ENCODE results near the gene NECAB3.

Gene NECAB3

GRCh38 chr20:33664085-33664761 is 10.0 kb downstream of the NECAB3 start:
- no peak for DNase-seq (ENCODE audit: low read depth in 3 of 3)

DNA sequence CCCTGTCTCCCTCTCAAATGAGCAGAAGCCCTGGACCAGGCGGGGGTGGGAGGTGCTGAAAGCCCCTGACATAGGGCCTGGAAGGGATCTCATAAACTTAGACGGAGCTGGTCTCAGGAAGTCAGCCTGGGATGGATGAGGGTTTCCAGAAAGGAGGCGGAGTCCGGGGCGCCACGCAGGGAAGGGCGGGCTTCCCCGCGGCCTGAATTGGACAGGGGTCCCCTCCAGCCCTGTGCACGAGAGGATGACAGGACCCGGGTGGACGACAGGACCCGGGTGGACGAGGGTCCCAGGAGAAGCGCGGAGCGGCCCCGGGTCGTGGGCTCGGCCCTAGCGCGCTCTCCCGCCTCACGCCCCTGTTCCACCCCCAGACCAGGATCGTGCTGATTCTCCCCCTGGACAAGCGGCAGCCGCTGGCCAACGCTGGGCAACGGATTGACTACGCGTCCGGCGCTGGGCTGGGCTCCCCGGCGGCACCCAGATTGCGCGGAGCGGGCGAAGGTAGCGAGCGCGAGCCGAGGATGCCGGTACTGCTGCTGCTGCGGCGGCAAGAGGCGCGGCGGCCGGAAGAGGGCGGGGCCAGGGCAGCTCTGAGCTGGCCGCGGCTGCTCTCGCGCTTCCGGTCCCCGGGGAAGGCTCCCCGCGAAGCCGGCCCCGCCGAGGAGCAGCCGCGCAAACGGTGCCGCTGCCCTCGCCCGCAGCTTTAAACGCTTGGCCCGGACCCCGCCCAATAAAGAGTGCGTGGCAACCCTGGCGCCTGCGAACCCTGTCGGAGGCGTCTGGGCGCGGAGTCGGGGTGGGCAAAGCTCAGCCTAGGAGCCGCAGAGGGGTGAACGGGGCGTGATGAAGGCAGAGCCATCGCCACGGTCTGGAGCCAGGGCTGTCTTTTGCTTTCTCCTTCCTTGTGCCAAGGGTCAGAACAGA is 10.8 kb downstream of the NECAB3 start:
- peak; percentile 66 to 88 (median 75) for DNase-seq (ENCODE audit: low read depth in 3 of 3)

DNA sequence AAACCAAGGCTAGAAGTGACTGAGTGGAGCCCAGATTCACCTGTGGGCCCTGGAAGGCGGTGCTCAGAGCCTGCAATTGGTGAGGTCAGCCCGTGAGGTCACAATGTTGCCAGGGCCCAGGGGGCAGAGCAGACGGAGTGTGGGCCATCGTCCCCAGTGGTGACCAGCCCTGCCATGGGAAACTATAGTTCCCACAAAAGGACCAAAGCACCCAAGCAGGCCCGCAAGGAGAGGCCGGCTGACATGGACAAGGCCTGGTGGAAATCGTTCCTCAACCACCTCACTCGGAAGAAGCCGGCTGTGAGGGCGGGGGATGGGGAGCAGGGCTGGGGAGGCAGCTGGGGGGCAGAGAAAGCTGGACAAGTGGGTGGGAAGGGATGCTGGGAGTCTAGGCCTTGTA is 12.1 kb downstream of the NECAB3 start, which contains the start of gene C20orf144:
TSS of gene C20orf144 (plus strand) at position 156 of the 400 bp plus-strand sequence. CDS start at position 175, 19 bp downstream.
- no peak for DNase-seq (ENCODE audit: low read depth in 3 of 3)

DNA sequence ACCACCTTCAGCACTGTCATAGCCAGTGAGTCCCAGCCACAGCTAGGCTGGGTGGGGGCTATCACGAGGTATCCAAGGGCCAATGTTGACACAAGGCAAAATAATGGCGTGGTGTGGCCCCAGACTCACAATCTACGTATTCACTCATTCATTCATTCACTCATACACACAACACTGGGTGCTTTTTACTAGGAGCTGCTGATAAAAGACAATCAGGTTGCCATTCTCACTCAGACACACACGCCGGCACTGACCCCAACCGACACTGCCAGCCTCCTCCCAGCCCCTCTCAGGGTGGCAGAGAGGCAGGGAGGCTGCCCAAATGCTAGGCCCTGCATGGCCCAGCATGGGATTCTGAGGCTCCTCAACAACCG is 13.6 kb downstream of the NECAB3 start:
- DNase-seq (ENCODE audit: low read depth in 3 of 3) = no peak

DNA sequence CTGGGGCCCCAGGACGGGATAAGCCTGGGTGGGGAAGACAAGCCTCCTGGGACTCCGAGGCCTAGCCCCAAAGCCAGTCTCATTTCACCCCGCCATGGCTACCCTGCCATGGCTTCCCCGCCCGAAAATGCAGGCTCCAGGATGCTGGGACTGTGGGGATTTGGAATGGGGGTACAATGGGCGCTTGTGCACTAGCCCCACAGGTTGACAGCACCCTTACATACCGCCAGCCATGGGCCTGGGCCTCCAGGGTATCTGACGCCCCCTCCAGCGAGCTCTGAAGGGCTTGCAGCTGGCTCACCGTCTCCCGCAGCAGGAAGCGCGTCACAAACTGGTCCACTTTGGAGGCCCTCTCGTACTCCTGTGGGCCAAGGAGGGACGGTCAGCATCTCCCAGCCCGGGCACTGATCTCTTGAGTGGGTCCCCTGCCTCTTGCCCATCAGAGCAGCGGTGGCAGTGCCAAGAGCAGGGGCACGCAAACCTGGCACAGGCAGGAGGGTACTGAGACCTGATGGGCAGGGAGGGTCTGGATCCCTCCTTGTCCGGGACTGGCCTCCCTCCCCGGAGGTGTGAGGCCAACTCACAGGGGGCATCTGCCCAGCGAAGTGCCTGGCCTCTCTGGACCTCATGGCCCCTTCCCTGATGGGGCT is 14.1 kb downstream of the NECAB3 start:
- DNase-seq (ENCODE audit: low read depth in 3 of 3) = no peak

GRCh38 chr20:33659341-33660034 is 14.7 kb downstream of the NECAB3 start:
- DNase-seq (ENCODE audit: low read depth in 3 of 3) = no peak

- DNase-seq (ENCODE audit: low read depth in 3 of 3) = no peak
These were observed 15.3 kb downstream of the NECAB3 start for GRCh38 chr20:33658929-33659328.

GRCh38 chr20:33658510-33658909 is 15.7 kb downstream of the NECAB3 start:
- no peak for DNase-seq (ENCODE audit: low read depth in 3 of 3)

- DNase-seq (ENCODE audit: low read depth in 3 of 3) = no peak
These were observed 16.5 kb downstream of the NECAB3 start for GRCh38 chr20:33657704-33658095.

- DNase-seq (ENCODE audit: low read depth in 3 of 3) = no peak
These were observed 17.2 kb downstream of the NECAB3 start for GRCh38 chr20:33656783-33657703.

- no peak for DNase-seq (ENCODE audit: low read depth in 3 of 3)
These were observed 18.0 kb downstream of the NECAB3 start for GRCh38 chr20:33656010-33656782.

DNA sequence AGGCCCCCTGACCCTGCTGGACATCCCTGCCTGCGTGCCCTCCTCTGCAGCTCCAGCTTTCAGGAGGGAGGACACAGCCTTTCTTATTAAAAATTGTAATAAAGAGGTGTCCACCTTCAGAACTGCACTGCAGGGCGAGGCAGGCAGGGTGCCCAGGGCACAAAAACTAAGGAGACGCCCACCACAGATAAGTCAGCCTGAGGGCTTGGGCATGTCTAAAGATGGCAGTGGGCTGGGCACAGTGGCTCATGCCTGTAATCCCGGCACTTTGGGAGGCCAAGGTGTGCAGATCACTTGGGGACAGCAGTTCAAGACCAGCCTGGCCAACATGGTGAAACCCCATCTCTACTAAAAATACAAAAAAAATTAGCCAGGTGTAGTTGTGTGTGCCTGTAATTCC is 19.1 kb downstream of the NECAB3 start:
- DNase-seq (ENCODE audit: low read depth in 3 of 3) = no peak

DNA sequence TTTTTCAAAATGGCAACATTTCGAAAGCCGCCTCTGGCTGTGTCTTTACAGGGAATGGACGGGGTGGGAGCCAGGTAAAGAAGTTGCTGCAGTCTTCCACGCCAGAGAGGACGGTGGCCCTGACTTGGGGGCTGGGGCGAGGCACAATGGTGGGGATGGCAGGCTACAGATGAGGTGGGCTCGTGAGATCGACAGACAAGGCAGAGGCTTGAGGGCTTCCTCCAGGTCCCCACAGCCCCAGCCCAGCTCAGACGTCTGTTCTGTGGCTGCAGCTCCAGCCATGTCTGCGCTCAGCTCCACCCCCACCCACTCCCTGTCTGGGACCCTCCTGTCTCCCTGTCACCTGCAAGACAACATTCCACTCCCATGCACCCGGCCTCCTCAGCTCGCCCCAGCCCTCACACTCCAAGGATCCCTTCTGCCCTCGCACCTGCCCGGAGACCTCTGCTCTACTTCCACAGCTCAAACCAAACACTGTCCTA is 19.5 kb downstream of the NECAB3 start:
- no peak for DNase-seq (ENCODE audit: low read depth in 3 of 3)

GRCh38 chr20:33653900-33654596 is 20.2 kb downstream of the NECAB3 start:
- no peak for DNase-seq (ENCODE audit: low read depth in 3 of 3)

- DNase-seq (ENCODE audit: low read depth in 3 of 3) = no peak
These were observed 20.9 kb downstream of the NECAB3 start for GRCh38 chr20:33653218-33653899.

GRCh38 chr20:33651562-33652048 is 22.6 kb downstream of the NECAB3 start:
- no peak for DNase-seq (ENCODE audit: low read depth in 3 of 3)

- no peak for DNase-seq (ENCODE audit: low read depth in 3 of 3)
These were observed 23.3 kb downstream of the NECAB3 start for GRCh38 chr20:33650753-33651561.
